ENCODE measurements around the gene SLC29A3. TPM values are rescaled to one million over a fixed set of nuclear protein-coding genes. Genes with fewer than 3 reads are reported as not detected.

Gene SLC29A3
- total RNA-seq, 1 donor from 2014 or later = 11.4 TPM

DNA sequence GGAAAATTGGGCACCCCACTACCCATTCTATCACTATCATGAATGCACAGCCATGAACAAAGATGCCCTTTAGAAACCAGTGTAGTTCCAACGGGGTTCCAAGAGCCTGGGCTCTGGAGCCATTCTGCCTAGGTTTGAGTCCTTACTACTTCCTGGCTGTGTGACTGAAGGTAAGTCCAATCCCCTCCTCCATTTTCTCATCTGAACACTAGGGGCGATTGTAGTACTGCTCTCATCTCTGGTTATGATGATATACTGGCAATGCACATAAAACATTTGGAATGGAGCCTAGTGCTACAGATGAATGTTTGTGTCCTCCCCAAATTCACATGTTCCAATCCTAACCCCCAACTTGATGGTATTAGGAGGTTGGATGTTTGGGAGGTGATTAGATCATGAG is 49.6 kb downstream of the SLC29A3 start:
- Mint-ChIP-seq H3K4me3 (no peak overlapping the region), H3K36me3 (peaks cover 6% of the 10 kb centered on the region), H3K9me3 (no peaks in the 10 kb centered on the region), H3K27ac (no peak overlapping the region), H3K4me1 (no peaks in the 10 kb centered on the region), H3K27me3 (ENCODE audit: low read depth) (peaks cover 17% of the 10 kb centered on the region)
- no peak for DNase-seq (ENCODE audit: low spot score in 2 of 2, unreplicated experiment in 2 of 2)
- TF ChIP-seq, protein P1, sequence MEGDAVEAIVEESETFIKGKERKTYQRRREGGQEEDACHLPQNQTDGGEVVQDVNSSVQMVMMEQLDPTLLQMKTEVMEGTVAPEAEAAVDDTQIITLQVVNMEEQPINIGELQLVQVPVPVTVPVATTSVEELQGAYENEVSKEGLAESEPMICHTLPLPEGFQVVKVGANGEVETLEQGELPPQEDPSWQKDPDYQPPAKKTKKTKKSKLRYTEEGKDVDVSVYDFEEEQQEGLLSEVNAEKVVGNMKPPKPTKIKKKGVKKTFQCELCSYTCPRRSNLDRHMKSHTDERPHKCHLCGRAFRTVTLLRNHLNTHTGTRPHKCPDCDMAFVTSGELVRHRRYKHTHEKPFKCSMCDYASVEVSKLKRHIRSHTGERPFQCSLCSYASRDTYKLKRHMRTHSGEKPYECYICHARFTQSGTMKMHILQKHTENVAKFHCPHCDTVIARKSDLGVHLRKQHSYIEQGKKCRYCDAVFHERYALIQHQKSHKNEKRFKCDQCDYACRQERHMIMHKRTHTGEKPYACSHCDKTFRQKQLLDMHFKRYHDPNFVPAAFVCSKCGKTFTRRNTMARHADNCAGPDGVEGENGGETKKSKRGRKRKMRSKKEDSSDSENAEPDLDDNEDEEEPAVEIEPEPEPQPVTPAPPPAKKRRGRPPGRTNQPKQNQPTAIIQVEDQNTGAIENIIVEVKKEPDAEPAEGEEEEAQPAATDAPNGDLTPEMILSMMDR (IDR thresholded peaks at IDR 0.05; ENCODE audit: unreplicated experiment) = no peak

DNA sequence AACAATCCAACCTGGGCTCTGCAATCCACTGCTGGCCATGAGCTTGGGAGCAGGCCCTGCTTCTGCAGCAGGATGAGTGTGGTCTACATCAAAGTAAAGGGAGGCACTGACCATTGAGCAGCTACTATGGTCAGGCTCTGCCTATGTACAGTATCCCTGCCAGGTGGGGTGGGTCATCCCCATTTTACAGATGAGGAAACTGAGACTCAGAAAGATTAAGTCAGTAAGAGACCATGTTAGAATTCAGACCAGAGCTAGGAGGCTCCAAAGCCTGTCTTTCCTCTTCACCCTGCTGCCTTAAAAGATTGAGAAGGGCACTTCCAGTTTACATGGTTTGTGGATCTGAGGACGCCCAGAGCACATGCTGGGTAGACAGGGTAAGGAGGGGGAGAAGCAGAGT is 50.5 kb downstream of the SLC29A3 start:
- Mint-ChIP-seq H3K27me3 (ENCODE audit: low read depth) (peaks cover 20% of the 10 kb centered on the region), H3K4me1 (no peaks in the 10 kb centered on the region), H3K27ac (no peak overlapping the region), H3K36me3 (peaks cover 2% of the 10 kb centered on the region), H3K9me3 (no peaks in the 10 kb centered on the region), H3K4me3 (no peak overlapping the region)
- TF ChIP-seq, protein P1 (IDR thresholded peaks at IDR 0.05; ENCODE audit: unreplicated experiment) = no peak
- DNase-seq (ENCODE audit: low spot score in 2 of 2, unreplicated experiment in 2 of 2) = no peak

DNA sequence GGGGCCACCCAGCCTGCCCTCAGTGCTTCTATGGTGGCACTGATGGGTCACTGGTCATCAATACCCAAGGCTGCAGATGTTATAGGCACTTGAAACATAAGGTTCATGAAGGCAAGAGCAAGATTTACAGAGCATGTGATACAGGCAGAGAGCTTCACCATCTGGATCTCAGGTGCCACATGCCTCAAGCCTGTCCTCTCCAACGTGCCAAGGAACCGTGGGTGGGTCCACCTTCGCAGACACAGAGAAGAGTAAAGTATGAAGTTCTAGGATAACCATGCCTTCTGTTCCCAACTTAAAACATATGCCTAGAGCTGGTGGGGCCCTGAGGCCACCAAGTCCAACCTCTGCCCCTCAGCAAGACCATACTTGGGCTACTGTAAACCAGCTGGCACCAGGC is 51.0 kb downstream of the SLC29A3 start:
- TF ChIP-seq, protein P1 (IDR thresholded peaks at IDR 0.05; ENCODE audit: unreplicated experiment) = no peak
- no peak for DNase-seq (ENCODE audit: low spot score in 2 of 2, unreplicated experiment in 2 of 2)
- Mint-ChIP-seq H3K4me3 (no peak overlapping the region), H3K27ac (no peak overlapping the region), H3K36me3 (no peaks in the 10 kb centered on the region), H3K27me3 (ENCODE audit: low read depth) (peaks cover 20% of the 10 kb centered on the region), H3K9me3 (no peaks in the 10 kb centered on the region), H3K4me1 (no peaks in the 10 kb centered on the region)

DNA sequence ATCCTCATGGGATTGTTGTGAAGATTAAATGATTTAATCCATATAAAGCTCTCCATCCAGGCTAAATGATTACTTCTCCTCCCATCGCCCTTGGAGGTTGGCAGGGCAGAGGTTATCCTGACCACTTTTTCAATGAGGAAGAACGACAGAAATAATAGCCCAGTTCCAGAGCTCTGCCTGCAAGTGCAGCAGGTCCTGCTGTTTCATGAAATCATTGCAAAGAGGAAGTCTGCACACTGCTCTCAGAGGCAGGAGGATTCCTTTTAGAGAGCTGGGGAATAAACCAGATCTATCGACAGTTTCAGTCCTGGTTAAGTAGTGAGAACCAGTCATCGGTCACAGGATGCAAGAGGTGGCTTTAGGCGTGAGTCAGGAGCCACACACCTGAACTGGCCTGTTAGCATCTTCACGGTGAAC is 52.7 kb downstream of the SLC29A3 start:
- no peaks in the 10 kb centered on the region for H3K9me3 Mint-ChIP-seq
- H3K36me3 Mint-ChIP-seq = no peaks in the 10 kb centered on the region
- TF ChIP-seq, protein P1 (IDR thresholded peaks at IDR 0.05; ENCODE audit: unreplicated experiment) = no peak
- no peak overlapping the region for H3K27ac Mint-ChIP-seq
- H3K27me3 Mint-ChIP-seq (ENCODE audit: low read depth) = peaks cover 20% of the 10 kb centered on the region
- no peaks in the 10 kb centered on the region for H3K4me1 Mint-ChIP-seq
- DNase-seq (ENCODE audit: low spot score in 2 of 2, unreplicated experiment in 2 of 2) = no peak
- H3K4me3 Mint-ChIP-seq = no peak overlapping the region

DNA sequence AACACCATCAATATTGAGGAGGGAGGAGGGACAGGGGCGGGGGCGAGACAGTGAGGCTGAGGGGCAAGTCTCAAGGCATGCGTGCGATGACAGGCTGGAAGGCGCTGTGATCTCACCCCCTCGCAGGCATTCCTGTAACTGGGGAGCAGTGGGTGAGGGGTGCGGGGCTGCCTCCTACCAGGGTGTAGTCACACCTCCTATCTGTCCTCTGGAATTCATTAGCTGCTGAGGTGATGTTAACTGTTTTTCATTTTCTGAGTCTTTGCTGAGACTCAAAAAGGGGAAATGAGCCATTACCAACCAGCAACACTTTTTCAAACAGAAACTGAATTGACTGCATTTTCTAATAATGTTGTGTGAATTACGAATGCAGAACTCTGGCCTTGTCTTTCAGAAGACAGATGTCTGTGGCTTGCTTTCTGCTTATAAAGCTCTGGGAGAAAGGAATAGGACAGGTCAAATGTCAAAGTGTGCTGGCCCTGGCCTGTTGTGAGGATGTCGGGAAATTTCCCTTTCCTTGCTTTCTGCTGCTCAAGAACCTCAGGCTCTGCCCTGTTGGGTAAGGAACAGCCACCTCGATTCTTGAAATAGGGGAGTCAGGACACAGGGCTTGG is 53.9 kb downstream of the SLC29A3 start:
- Mint-ChIP-seq H3K4me1 (peaks cover 5% of the 10 kb centered on the region), H3K27me3 (ENCODE audit: low read depth) (peaks cover 20% of the 10 kb centered on the region), H3K4me3 (no peak overlapping the region), H3K9me3 (no peaks in the 10 kb centered on the region), H3K27ac (no peak overlapping the region), H3K36me3 (no peaks in the 10 kb centered on the region)
- DNase-seq (ENCODE audit: low spot score in 2 of 2, unreplicated experiment in 2 of 2) = no peak
- TF ChIP-seq, protein P1 (IDR thresholded peaks at IDR 0.05; ENCODE audit: unreplicated experiment) = no peak

Measured in mesothelial cell of epicardium (in vitro differentiated cells).